Suprapubic skin (tissue), 4 donors: ENCODE data around the gene ZDHHC22.

ENCODE experiments used
- POLR2A ChIP-seq, 2 donors: fragments of 450-650 bp; IDR thresholded peaks; one replicate each; pipeline ENCODE4 v1.6.1; 2017; ENCODE audit warnings: antibody characterized with exemption in 2 of 2, mild to moderate bottlenecking in 2 of 2, moderate library complexity in 2 of 2
- POLR2AphosphoS5 ChIP-seq, 3 donors: sonication (generic); formaldehyde crosslinking; IDR thresholded peaks; one replicate each; pipeline ENCODE4 v1.6.1; 2017; ENCODE audit warnings: antibody characterized with exemption in 3 of 3
- TF ChIP-seq, protein P1 (sequence below), 2 donors: fragments of 200-600 bp in 1 of 2; fragments of 450-650 bp in 1 of 2; sonication (generic) in 1 of 2; IDR thresholded peaks; one replicate each; pipeline ENCODE4 v1.5.1; 2016 to 2019; ENCODE audit warnings: antibody characterized with exemption in 2 of 2, mild to moderate bottlenecking in 1 of 2, moderate library complexity in 1 of 2

DNA sequence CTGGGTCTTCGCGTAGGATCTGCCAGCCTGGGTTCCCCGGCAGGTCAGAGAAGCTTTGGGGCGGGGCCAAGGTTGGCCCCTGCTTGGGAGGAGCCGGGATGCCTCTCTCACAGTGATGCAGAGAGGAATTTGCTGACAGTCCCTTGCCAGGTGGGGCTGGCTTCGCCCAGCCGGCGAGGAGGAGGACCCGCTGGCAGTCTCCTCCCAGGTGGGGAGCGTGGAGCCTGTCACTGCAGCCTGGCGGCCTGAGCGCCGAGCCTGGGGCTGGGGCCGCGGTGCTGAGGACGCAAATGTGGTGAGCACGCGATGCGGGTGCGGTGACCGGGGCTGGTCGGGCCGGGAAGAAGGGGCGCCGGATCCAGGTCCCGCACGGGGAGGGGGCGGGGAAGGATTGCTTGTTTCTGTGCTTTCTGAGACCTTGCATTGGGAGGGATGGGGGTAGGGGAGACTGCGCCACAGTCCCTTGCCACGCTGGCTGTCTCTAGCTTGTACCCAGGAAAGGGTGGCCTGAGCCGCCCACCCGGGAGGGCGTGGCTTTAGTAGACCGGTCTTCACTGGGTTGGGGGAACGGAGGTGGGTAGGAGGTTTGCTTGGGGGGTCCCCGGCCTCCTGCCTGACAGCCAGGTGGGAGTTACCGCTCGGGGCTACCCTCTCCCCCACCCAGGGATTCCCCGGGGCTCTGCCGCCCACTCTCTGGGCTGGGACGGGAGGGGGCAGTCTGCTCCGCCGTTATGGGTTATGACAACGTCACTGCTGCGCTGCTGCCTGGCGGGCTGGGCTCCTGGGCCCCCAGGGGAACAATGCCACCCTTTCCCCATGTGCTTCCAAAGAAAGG is 40.2 kb upstream of the ZDHHC22 start, which contains the start of gene TMEM63C:
- TF ChIP-seq, protein P1, sequence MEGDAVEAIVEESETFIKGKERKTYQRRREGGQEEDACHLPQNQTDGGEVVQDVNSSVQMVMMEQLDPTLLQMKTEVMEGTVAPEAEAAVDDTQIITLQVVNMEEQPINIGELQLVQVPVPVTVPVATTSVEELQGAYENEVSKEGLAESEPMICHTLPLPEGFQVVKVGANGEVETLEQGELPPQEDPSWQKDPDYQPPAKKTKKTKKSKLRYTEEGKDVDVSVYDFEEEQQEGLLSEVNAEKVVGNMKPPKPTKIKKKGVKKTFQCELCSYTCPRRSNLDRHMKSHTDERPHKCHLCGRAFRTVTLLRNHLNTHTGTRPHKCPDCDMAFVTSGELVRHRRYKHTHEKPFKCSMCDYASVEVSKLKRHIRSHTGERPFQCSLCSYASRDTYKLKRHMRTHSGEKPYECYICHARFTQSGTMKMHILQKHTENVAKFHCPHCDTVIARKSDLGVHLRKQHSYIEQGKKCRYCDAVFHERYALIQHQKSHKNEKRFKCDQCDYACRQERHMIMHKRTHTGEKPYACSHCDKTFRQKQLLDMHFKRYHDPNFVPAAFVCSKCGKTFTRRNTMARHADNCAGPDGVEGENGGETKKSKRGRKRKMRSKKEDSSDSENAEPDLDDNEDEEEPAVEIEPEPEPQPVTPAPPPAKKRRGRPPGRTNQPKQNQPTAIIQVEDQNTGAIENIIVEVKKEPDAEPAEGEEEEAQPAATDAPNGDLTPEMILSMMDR (IDR thresholded peaks at IDR 0.05): no peak
- TF ChIP-seq POLR2AphosphoS5 (IDR thresholded peaks at IDR 0.05): no peak
- no peak for TF ChIP-seq POLR2A (IDR thresholded peaks at IDR 0.05)
